K562 (cell line): Measurements from ENCODE around the gene POLR2H. TPM values are rescaled to one million over a fixed set of nuclear protein-coding genes. Genes with fewer than 3 reads are reported as not detected.

ENCODE experiments used
- ESRRA ChIP-seq: fragments of 450-650 bp; IDR thresholded peaks from 2 replicates; pipeline ENCODE4 v1.6.1; 2014; ENCODE audit warnings: low read depth, mild to moderate bottlenecking, moderate library complexity, borderline replicate concordance
- FOXM1 ChIP-seq, 2 experiments: fragments of 450-650 bp in 1 of 2; sonication (generic) in 1 of 2; formaldehyde crosslinking in 1 of 2; IDR thresholded peaks; 2 replicates each; pipeline versions ENCODE4 v1.6.1 to v1.9.0; 2017 to 2022; ENCODE audit warnings: low read depth in 2 of 2, mild to moderate bottlenecking in 2 of 2, missing genetic modification reagents in 1 of 2, moderate library complexity in 1 of 2
- HCFC1 ChIP-seq: IDR thresholded peaks from 2 replicates; pipeline ENCODE4 v1.6.1; 2012; ENCODE audit warnings: low read depth, low read length, improper control_type of control experiment
- KAT2B ChIP-seq: IDR thresholded peaks from one replicate; pipeline ENCODE4 v1.6.1; 2012; ENCODE audit warnings: low read depth, mild to moderate bottlenecking, control low read depth, inconsistent platforms, low read length, moderate library complexity
- MXI1 ChIP-seq: IDR thresholded peaks from 2 replicates; pipeline ENCODE4 v1.6.1; 2011; ENCODE audit warnings: low read depth, mild to moderate bottlenecking, improper control_type of control experiment, low read length
- MYNN ChIP-seq, 2 experiments: sonication (generic); formaldehyde crosslinking in 1 of 2; IDR thresholded peaks; 2 replicates each; pipeline versions ENCODE4 v1.5.0 to v1.6.1; 2016 to 2020; ENCODE audit warnings: antibody characterized with exemption in 1 of 2, missing genetic modification reagents in 1 of 2
- NFE2L1 ChIP-seq: fragments of 450-650 bp; IDR thresholded peaks from 2 replicates; pipeline ENCODE4 v1.6.1; 2016; ENCODE audit warnings: missing genetic modification characterization, low read depth, mild to moderate bottlenecking, missing compliant biosample characterization, moderate library complexity, borderline replicate concordance
- NR2C1 ChIP-seq, 2 experiments: fragments of 450-650 bp; IDR thresholded peaks; 2 replicates each; pipeline ENCODE4 v1.6.1; 2017; ENCODE audit warnings: mild to moderate bottlenecking in 2 of 2, antibody characterized with exemption in 1 of 2, inconsistent platforms in 1 of 2, missing compliant biosample characterization in 1 of 2, missing genetic modification characterization in 1 of 2
- RBM17 ChIP-seq: fragments of 200-400 bp; formaldehyde crosslinking; IDR thresholded peaks from 2 replicates; pipeline ENCODE4 v1.6.1; 2017; ENCODE audit warnings: low read depth, mild to moderate bottlenecking, low read length, borderline replicate concordance
- SMAD4 ChIP-seq: fragments of 250-450 bp; sonication (Bioruptor Pico); conservative IDR thresholded peaks from 2 replicates; pipeline ENCODE4 v1.8.0; 2021; ENCODE audit warnings: inconsistent platforms, mild to moderate bottlenecking, moderate library complexity
- TAL1 ChIP-seq: fragments of 450-650 bp; IDR thresholded peaks from 2 replicates; pipeline ENCODE4 v1.6.1; 2016; ENCODE audit warnings: mild to moderate bottlenecking
- ZC3H8 ChIP-seq: fragments of 450-650 bp; IDR thresholded peaks from 2 replicates; pipeline ENCODE4 v1.6.1; 2017
- ZKSCAN3 ChIP-seq: fragments of 250-450 bp; sonication (Bioruptor Pico); IDR thresholded peaks from 2 replicates; pipeline ENCODE4 v1.4.0; 2020
- ZNF3 ChIP-seq: fragments of 250-450 bp; sonication (Bioruptor Pico); IDR thresholded peaks from 2 replicates; pipeline ENCODE4 v1.5.0; 2021; ENCODE audit warnings: mild to moderate bottlenecking, moderate library complexity
- ZNF408 ChIP-seq: fragments of 250-450 bp; sonication (Bioruptor Pico); IDR thresholded peaks from 2 replicates; pipeline ENCODE4 v1.4.0; 2020; ENCODE audit warnings: low read depth, mild to moderate bottlenecking, moderate library complexity
- ZNF717 ChIP-seq: fragments of 250-450 bp; sonication (Bioruptor Pico); IDR thresholded peaks from 2 replicates; pipeline ENCODE4 v1.5.0; 2021
- ZZZ3 ChIP-seq: fragments of 450-650 bp; IDR thresholded peaks from 2 replicates; pipeline ENCODE4 v1.6.1; 2016; ENCODE audit warnings: antibody characterized with exemption, mild to moderate bottlenecking, moderate library complexity
- polyA plus RNA-seq, 8 experiments: library from polyadenylated mRNA; depleted of rRNA in 4 of 8; stranded (reverse) in 5 of 8; unstranded in 3 of 8; fragments of >200 nt; fragmentation: Nextera tagmentation in 2 of 8; fragmentation: Illumina TruSeq in 1 of 8; extraction: Ambion mirVana in 2 of 8; extraction: Trizol in 1 of 8; gene quantifications; 2 replicates each; pipeline versions ENCODE4 v1.2.1 to v1.2.3, GENCODE V29; 2011 to 2014; ENCODE audit warnings: inconsistent platforms in 1 of 8, missing spikeins in 1 of 8
- total RNA-seq, 7 experiments: library from RNA; depleted of rRNA in 6 of 7; stranded (reverse); fragments of >200 nt in 6 of 7; fragmentation: Illumina TruSeq in 2 of 7; extraction: Trizol in 2 of 7; gene quantifications; 2 replicates each; pipeline versions ENCODE4 v1.2.1 to v1.2.3, GENCODE V29; 2011 to 2021; ENCODE audit warnings: low replicate concordance in 1 of 7
- TF ChIP-seq, protein P1 (sequence below): fragments of 450-650 bp; IDR thresholded peaks from 2 replicates; pipeline ENCODE4 v1.6.1; 2014; ENCODE audit warnings: low read depth, mild to moderate bottlenecking, moderate library complexity, borderline replicate concordance
- TF ChIP-seq, protein P2 (sequence below): sonication (generic); formaldehyde crosslinking; IDR thresholded peaks from 2 replicates; pipeline ENCODE4 v1.8.0; 2022; ENCODE audit warnings: mild to moderate bottlenecking, missing genetic modification reagents
- TF ChIP-seq, protein P3 (sequence below): fragments of 250-450 bp; sonication (Bioruptor Pico); IDR thresholded peaks from 2 replicates; pipeline ENCODE4 v1.5.1; 2021; ENCODE audit warnings: mild to moderate bottlenecking
- TF ChIP-seq, protein P4 (sequence below): fragments of 150-350 bp; conservative IDR thresholded peaks from 2 replicates; pipeline ENCODE4 v1.6.1; 2014; ENCODE audit warnings: low read length

POLR2H gene
- total and polyA plus RNA-seq, 9 of the 15 experiments (the other 6 are each of a cell fraction or from before 2014, with no cell fraction given), result 128 to 512 (median 220) TPM

DNA sequence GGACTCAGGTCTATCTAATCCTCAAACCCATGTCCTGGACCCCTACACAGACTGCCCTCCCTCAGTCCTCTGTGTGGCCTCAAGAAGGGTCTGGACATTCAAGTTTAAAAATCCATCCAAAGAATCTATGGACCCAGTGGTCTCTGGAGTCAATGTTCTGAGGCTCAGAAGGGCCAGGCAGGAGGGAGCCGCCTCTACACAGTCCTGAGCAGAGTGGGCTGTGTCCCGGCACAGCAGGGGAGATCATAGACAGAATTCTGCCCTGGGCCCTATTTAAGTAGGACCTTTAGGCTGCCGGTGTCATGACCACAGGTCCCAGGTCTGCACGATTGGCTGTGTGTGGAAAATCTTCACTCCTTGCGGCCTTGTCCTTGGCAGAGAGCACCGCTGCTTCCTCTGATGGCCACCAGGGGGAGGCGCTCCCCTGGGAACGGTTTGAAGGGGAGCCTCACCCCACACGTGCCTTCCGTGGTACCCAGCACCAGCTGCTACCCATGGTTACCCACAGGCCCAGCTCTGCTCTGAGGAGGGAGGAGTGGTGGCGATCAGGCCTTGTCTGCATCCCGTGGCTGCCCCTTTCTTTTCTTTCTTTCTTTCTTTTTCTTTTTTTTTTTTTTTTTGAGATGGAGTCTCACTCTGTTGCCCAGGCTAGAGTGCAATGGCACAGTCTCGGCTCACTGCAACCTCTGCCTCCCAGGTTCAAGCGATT, 56.3 kb downstream of the POLR2H start (continued):
- TF ChIP-seq NR2C1 (IDR thresholded peaks at IDR 0.05) (no peak), NR2C1 (tag; IDR thresholded peaks at IDR 0.05) (no peak), TAL1 (no peak), SMAD4 (CRISPR knock-in tag) (no peak), ZNF408 (CRISPR knock-in tag) (no peak), NFE2L1 (no peak), KAT2B (no peak), ZNF3 (CRISPR knock-in tag) (no peak), MXI1 (no peak), ZC3H8 (no peak), ESRRA (no peak), ZZZ3 (no peak), ZKSCAN3 (CRISPR knock-in tag) (no peak), FOXM1 (IDR thresholded peaks at IDR 0.05; ENCODE audit: low read depth) (no peak), FOXM1 (CRISPR knock-in tag; IDR thresholded peaks at IDR 0.05; ENCODE audit: low read depth) (no peak), RBM17 (no peak), ZNF717 (CRISPR knock-in tag) (no peak), HCFC1 (no peak), MYNN (IDR thresholded peaks at IDR 0.05) (0 out of 2 replicates have a peak, but pooled peaks have one; percentile 38), MYNN (CRISPR knock-in tag; IDR thresholded peaks at IDR 0.05) (no peak)
- TF ChIP-seq, protein P1, sequence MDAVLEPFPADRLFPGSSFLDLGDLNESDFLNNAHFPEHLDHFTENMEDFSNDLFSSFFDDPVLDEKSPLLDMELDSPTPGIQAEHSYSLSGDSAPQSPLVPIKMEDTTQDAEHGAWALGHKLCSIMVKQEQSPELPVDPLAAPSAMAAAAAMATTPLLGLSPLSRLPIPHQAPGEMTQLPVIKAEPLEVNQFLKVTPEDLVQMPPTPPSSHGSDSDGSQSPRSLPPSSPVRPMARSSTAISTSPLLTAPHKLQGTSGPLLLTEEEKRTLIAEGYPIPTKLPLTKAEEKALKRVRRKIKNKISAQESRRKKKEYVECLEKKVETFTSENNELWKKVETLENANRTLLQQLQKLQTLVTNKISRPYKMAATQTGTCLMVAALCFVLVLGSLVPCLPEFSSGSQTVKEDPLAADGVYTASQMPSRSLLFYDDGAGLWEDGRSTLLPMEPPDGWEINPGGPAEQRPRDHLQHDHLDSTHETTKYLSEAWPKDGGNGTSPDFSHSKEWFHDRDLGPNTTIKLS, result no peak
- TF ChIP-seq, protein P2, sequence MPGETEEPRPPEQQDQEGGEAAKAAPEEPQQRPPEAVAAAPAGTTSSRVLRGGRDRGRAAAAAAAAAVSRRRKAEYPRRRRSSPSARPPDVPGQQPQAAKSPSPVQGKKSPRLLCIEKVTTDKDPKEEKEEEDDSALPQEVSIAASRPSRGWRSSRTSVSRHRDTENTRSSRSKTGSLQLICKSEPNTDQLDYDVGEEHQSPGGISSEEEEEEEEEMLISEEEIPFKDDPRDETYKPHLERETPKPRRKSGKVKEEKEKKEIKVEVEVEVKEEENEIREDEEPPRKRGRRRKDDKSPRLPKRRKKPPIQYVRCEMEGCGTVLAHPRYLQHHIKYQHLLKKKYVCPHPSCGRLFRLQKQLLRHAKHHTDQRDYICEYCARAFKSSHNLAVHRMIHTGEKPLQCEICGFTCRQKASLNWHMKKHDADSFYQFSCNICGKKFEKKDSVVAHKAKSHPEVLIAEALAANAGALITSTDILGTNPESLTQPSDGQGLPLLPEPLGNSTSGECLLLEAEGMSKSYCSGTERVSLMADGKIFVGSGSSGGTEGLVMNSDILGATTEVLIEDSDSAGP, result no peak
- TF ChIP-seq, protein P3, sequence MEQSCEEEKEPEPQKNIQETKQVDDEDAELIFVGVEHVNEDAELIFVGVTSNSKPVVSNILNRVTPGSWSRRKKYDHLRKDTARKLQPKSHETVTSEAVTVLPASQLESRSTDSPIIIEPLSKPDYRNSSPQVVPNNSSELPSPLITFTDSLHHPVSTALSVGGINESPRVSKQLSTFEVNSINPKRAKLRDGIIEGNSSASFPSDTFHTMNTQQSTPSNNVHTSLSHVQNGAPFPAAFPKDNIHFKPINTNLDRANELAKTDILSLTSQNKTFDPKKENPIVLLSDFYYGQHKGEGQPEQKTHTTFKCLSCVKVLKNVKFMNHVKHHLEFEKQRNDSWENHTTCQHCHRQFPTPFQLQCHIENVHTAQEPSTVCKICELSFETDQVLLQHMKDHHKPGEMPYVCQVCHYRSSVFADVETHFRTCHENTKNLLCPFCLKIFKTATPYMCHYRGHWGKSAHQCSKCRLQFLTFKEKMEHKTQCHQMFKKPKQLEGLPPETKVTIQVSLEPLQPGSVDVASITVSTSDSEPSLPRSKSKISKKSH (CRISPR knock-in tag), result no peak
- TF ChIP-seq, protein P4, sequence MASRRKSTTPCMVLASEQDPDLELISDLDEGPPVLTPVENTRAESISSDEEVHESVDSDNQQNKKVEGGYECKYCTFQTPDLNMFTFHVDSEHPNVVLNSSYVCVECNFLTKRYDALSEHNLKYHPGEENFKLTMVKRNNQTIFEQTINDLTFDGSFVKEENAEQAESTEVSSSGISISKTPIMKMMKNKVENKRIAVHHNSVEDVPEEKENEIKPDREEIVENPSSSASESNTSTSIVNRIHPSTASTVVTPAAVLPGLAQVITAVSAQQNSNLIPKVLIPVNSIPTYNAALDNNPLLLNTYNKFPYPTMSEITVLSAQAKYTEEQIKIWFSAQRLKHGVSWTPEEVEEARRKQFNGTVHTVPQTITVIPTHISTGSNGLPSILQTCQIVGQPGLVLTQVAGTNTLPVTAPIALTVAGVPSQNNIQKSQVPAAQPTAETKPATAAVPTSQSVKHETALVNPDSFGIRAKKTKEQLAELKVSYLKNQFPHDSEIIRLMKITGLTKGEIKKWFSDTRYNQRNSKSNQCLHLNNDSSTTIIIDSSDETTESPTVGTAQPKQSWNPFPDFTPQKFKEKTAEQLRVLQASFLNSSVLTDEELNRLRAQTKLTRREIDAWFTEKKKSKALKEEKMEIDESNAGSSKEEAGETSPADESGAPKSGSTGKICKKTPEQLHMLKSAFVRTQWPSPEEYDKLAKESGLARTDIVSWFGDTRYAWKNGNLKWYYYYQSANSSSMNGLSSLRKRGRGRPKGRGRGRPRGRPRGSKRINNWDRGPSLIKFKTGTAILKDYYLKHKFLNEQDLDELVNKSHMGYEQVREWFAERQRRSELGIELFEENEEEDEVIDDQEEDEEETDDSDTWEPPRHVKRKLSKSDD, result no peak
